RPMI8226 (cell line): Measurements from ENCODE around the gene KIF16B.

Experiments
- DNase-seq: peaks from one replicate; pipeline ENCODE4 v3.0.0-alpha.2; 2015

KIF16B gene

GRCh38 chr20:16337707-16338106 lies 235.5 kb downstream of the KIF16B start:
- DNase-seq = no peak

DNA sequence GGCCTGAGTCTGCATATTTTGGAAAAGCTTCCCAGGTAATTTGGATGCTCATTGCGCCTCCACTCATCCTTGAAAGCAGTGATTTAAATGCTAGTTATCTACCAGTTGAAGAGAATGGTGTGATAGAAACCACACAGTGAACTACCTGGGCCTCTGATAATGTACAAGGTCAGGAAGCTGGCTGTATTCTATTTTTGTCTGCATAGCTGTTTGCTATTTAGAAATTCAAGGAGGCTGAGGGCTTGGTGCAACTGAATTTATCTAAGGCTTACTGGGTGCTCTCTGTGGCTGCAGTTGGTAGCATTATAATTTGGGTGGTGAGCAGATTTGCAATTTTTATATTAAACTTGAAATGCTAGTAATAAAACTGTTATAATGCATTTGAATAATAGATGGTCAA lies 245.6 kb downstream of the KIF16B start:
- DNase-seq = no peak

GRCh38 chr20:16321291-16321690 lies 252.0 kb downstream of the KIF16B start:
- DNase-seq = no peak

GRCh38 chr20:16317445-16318362 lies 255.5 kb downstream of the KIF16B start:
- DNase-seq = no peak

- DNase-seq = no peak
Measured at GRCh38 chr20:16316513-16316912, 256.7 kb downstream of the KIF16B start.

GRCh38 chr20:16314748-16315159 lies 258.5 kb downstream of the KIF16B start:
- no peak for DNase-seq

DNA sequence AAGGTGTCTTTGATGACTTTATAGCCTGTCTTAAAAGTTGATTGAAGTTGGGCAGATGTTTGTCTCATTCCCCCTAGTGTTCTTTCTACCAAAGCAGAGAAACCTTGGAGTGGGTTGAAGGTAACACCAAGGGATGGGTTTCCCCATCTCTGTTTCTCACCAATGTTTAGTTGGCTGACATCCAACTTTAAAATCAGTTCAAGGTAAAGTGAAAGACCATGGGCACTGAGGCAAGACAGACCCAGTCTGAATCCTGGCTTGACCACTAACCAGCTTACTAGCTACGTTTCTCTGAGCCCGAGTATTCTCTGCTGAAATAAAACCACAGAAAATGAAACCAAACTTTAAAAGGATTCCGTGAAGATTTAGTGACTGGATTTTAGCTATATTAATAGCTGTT lies 258.9 kb downstream of the KIF16B start:
- no peak for DNase-seq

- DNase-seq = no peak
Measured at GRCh38 chr20:16313917-16314316, 259.3 kb downstream of the KIF16B start.

GRCh38 chr20:16312998-16313397 lies 260.2 kb downstream of the KIF16B start:
- DNase-seq = no peak

- DNase-seq = no peak
Measured at GRCh38 chr20:16311756-16312155, 261.5 kb downstream of the KIF16B start.

DNA sequence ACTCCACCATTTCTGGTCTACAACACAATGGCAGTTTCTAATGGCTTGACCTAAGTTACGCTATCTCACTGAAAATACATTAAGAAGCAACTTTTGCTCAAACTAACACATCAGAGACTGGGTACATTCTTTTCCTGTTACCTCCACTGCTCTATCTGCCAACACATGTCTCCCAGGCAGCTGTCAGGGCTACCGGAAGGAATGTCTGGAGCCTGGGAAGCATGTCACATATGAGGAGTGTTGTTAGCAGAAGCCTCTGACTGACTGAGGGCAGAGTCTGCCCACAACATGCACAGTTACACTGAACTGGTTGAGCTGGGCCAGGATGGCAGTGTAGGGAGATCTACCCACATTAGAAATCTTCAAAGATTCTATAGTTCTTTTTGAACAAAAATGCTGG lies 264.5 kb downstream of the KIF16B start:
- no peak for DNase-seq

DNA sequence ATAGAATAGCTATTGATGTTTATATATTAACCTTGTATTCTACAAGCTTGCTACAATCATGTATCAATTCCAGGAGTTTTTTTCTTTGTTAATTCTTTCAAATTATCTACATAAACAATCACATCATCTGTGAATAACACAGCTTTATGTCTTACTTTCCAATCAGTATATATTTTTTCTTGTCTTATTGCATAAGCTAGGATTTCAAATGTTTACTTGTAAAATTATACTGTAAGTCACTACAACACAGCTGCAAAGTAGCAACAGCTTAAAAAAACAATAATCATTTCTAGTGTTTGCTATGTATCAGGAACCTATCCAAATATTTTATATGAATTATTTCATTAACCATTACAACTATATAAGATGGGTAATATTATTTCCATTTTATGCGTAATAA lies 270.4 kb downstream of the KIF16B start:
- no peak for DNase-seq

DNA sequence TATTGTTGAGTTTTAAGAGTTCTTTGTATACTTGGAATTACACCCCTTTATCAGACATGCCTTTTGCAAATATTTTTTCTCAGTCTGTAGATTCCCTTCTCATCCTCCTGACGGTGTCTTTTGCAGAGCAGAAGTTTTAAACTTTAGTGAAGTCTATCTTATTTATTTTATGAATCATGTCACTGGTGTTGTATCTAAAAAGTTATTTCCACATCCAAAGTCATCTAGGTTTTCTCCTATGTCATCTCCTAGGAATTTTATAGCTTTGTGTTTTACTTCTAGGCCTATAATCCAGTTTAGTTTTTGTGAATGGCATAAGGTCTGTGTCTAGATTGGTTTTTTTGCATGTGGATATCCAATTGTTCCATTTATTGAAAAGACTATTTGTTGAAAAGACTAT lies 271.3 kb downstream of the KIF16B start:
- no peak for DNase-seq

- no peak for DNase-seq
Measured at GRCh38 chr20:16299897-16300296, 273.4 kb downstream of the KIF16B start.

DNA sequence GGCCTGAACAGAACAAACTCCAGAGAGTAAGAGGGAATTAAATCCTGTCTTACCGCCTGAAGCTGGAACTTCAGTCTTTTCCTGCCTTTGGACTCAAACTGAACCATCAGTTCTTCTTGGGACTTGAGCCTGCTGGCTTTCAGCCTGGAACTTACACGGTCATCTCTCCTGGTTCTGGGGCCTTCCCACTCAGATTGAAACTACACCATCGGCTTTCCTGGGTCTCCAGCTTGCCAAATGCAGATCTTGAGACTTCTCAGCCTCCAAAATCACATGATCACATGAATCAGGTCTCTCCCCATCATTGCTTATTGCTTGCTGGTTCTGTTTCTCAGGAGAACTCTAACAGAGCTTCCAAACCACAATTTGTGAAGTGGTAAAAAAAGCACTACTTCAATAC lies 276.3 kb downstream of the KIF16B start:
- DNase-seq = no peak

DNA sequence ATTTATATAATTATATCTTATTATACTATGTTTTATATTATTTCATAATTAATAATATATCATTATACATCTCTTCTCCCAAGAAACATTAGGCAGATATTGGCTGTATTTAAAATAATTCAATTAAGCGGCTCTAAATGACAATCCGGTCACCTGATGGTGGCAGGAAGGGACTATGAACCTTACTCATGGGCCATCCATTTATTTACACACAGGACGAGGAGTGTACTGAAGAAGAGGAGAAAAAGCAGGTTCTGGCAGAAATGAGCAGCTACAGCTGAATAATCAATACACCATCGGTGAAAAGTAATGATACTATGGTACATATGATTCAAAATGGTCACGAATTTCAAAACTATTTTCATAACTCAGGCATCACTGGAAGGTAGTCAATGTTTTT lies 277.7 kb downstream of the KIF16B start:
- no peak for DNase-seq

DNA sequence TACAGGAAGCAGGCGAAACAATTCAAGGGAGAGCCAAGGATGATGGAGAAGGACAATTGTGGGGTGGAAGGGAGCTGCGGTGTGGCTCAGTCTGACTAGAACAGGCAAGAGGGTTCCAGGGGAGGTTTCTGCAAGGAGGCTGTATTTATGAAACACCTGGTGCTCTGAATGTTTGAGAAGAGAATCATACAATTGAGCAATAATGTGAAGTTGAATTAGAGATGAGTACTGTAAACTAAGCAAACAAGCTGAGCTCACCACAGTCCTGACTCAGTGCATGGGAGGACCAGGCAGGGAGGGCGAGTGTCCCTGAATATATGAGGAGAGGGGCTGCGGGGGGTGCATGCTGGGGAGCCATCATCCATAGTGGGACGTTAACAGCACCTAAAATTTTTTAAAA lies 279.7 kb downstream of the KIF16B start:
- no peak for DNase-seq

DNA sequence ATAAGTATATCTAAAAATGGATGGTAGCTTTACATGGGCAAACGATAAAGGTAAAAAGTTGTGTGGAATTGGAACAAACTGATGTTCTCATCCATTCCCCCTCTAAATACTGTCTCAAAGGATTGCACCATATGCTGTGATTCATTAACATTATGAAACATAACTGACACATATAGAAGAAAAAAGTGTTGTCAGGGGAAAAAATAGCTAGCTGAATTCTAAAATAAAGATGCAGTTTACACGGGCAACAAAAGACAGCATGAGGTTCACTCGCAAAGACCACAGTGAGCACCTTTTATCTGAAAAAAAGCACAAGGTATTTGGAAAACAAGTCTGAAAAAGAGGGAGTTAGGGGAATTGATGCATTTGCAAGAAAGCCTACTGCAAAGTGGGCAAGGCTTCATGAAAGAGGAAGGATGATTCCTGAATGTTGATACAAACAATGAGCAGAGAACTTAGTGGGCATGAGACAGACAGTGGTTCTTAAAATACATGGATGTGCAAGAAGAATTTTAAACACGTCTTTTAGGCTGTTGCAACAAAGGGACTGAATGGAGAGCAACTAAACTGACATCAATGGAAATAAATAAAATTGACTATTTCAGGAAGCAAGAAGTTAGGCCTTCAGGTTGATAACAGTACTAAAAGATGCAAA lies 280.9 kb downstream of the KIF16B start:
- no peak for DNase-seq

- no peak for DNase-seq
Measured at GRCh38 chr20:16290358-16290757, 282.9 kb downstream of the KIF16B start.

- DNase-seq = no peak
Measured at GRCh38 chr20:16287776-16288175, 285.5 kb downstream of the KIF16B start.

- no peak for DNase-seq
Measured at GRCh38 chr20:16286601-16287000, 286.6 kb downstream of the KIF16B start.

DNA sequence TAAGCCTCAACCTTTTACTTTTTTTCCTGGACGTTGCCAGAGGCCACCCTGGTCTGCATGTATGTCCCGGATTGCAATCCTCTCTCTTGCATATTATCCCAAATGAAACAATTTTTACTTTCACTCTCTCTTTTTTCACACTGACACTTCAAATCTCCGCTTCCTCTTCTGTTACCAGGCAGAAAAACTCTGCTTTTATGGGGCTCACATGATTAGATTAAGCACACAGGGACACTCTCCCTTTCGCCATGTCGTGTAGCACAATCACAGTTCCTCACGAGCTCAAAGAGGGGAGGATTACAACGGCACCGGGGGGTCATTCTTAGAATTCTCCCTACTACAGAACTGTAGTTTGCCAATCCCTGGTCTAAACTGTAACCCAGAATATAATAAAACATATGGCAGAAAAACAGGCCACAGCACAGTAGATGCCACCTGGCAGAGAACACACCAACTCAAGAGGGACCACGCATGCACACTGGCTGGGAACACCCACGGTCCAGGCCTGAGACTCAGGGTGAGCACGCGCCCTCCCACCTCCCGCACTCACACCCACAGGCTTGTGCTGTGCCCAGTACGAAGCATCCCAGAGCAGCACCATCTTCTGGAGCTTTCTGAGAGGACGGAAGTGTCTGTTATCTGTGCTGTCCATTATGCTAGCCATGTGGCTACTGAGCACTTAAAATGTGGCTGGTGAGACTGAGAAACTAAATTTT lies 288.7 kb downstream of the KIF16B start:
- no peak for DNase-seq

DNA sequence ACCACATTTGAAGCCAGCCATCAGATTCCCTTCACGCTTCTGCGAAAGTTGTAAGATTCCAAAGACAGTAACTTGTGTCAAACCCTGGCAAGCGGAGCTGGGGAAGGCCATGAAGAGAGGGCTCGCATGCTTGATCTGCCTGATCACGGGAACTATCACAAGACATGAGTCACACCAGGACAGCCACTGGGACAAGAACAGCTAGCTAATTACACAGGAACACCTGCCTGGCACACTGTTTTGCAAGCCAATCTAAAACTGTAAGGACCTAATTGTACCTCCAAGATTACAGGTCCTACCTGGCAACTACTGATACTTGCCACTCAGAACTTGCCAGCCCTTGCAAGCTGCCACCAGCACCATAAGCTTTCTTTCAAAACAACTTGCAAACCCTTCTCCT lies 289.3 kb downstream of the KIF16B start:
- DNase-seq = no peak

DNA sequence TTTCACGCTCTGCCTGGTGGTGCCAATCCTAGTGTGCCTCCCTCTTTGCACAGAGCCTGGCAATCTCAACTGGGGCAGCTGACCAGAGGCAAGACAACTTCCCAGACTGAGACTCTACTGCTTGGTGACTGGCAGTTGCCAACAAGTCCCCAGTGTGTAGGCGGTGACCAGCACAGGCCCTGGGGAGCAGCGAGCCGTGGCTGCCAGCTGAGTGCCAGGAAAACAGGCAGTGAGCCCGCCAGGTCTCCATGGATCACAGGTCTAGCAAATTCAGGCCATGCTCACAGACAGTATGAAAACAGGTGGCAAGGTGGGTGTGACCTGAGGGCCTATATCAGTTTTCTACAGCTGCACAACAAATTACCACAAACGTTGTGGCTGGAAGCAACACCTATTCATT lies 289.9 kb downstream of the KIF16B start:
- DNase-seq = no peak
